IPS DF 4.7 (cell line): Measurements from ENCODE around the gene OR4C46.
"Not testable (repeated sequence)": the region's sequence is repeated elsewhere in the genome, so short reads cannot be mapped to it uniquely, and the experiment has no call there.

Experiments used
- DNase-seq: peaks from one replicate; pipeline ENCODE4 v3.0.0-alpha.2; 2013; ENCODE audit warnings: low spot score; ENCODE audit errors: extremely low read depth

OR4C46 gene

GRCh38 chr11:54603898-54604297 lies at the start of gene OR4C46:
Gene OR4C46 (minus strand): TSS chr11:54603998. CDS start chr11:54603998, 0 bp downstream.
- DNase-seq, result no peak

- not testable (repeated sequence) for DNase-seq
These were observed 41.8 kb upstream of the OR4C46 start for GRCh38 chr11:54645606-54646005.

GRCh38 chr11:54561439-54561838 lies 42.4 kb downstream of the OR4C46 start:
- not testable (repeated sequence) for DNase-seq

GRCh38 chr11:54558919-54559318 lies 44.9 kb downstream of the OR4C46 start:
- DNase-seq, result no peak

GRCh38 chr11:54558407-54558806 lies 45.4 kb downstream of the OR4C46 start:
- no peak for DNase-seq
